ENCODE data around the gene MGMT. TPM values are rescaled to one million over a fixed set of nuclear protein-coding genes. Genes with fewer than 3 reads are reported as not detected.
A peak's percentile ranks its signal among the peaks of the same experiment; 100 is the strongest.

Gene MGMT
- total RNA-seq, 1 donor from 2014 or later = 14.5 TPM

- no peak for ATAC-seq
- intact Hi-C loops (cut with DNase I) = no loop called here
- DNase-seq (ENCODE audit: missing footprints) = no peak
Measured at GRCh38 chr10:129800796-129801340, 333.8 kb downstream of the MGMT start.

GRCh38 chr10:129807211-129807610 lies 340.2 kb downstream of the MGMT start:
- intact Hi-C loops (cut with DNase I) = no loop called here
- DNase-seq (ENCODE audit: missing footprints) (no peak), ATAC-seq (no peak)

DNA sequence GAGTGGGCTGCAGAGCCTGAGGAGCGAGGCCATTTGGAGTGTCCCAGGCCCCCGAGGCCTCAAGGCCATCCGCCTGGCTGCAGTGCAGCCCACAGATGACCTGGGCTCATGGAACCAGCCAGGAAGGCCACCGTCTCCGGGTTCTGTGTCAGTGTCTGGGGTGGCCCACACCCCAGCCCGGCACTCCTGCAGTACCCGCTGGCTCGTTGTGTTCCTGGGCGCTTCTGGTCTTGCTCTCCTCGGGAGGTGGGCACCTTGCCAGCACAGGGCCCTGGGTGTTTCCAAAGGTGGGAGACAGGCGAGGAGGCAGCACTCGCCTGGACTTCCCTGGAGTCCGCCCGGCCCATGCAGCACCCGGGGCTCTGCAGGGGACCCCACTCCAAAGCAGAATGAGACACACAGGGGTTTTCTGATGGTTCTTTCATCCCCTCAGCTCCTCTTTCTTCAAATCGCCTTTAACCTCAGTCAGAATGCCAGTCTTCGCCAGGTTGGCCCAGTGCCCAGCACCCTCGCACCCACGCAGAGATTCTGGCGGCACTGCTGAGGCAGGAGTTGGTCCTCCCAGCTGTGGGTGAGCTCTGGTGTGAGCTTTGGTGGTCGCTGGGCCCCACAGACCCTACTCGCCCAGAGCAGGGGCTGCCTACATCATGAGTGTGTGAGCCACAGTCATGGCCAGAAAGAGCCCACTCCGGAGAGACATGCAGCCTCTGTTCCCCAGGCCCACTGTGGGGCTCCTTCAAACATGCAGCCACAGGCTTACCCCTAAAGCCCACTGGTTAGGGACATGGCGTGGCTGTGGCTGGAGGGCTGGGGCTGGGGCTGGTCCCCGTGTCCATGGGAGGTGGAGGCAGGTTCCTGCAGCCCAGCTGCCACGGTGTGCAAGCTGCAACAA lies 341.3 kb downstream of the MGMT start:
- ATAC-seq = no peak
- DNase-seq (ENCODE audit: missing footprints) = no peak
- intact Hi-C loops (cut with DNase I) = no loop called here

- intact Hi-C loops (cut with DNase I) = no loop called here
- DNase-seq (ENCODE audit: missing footprints) (no peak), ATAC-seq (no peak)
Measured at GRCh38 chr10:129809431-129809830, 342.4 kb downstream of the MGMT start.

GRCh38 chr10:129809841-129810240 lies 342.8 kb downstream of the MGMT start:
- intact Hi-C loops (cut with DNase I) = no loop called here
- DNase-seq (ENCODE audit: missing footprints) = no peak
- no peak for ATAC-seq

- DNase-seq (ENCODE audit: missing footprints) = no peak
- ATAC-seq = no peak
- intact Hi-C loops (cut with DNase I) = no loop called here
Measured at GRCh38 chr10:129811208-129811607, 344.2 kb downstream of the MGMT start.

- intact Hi-C loops (cut with DNase I) = no loop called here
- no peak for ATAC-seq
- no peak for DNase-seq (ENCODE audit: missing footprints)
Measured at GRCh38 chr10:129812398-129812797, 345.4 kb downstream of the MGMT start.

DNA sequence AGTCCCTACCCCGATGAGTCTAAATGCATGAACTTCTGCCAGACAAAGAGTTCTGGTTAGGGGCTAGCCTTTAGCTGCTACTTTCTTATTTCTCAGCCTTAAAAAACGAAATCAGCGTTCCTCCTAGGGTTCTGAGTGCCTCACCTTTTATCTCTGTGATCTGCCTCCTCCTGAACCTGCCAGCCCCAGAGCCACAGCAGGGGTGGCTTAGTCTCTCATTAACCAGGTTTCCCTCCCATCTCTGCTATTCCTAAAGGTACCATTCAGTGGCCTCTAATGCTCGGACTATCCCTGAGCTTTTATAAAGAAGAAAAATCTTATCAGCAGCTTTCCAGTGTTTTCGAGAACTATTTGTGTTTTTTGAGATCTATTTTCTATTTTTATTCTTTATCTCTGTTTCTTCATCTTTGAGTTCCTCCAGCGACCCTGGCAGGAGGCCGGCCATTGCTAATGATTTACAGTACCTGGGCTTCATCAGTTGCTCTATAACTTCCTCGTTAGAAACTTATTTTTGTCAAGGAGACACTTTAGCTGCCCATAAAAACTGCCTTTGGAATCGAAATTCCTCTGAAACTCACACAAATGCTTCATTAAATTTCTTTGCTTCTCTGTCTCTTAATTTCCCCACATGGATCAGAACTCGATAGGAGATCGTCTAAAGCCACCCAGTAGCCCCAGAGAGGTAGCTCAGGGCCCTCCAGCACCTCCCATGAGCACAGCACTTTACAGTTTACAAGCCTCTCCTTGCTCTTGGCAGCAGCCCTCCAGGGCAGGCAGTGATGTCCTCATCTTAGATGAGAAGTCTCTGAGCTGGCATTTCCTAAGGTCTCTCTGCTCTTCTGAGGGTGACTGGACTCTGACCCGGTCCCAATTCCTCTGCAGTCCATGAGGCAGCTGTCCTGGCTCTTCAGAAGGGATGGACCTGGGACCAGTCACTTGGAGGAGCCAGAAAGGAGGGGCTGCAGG lies 347.9 kb downstream of the MGMT start:
- DNase-seq (ENCODE audit: missing footprints) = no peak
- intact Hi-C loops (cut with DNase I) = no loop called here
- ATAC-seq = no peak

DNA sequence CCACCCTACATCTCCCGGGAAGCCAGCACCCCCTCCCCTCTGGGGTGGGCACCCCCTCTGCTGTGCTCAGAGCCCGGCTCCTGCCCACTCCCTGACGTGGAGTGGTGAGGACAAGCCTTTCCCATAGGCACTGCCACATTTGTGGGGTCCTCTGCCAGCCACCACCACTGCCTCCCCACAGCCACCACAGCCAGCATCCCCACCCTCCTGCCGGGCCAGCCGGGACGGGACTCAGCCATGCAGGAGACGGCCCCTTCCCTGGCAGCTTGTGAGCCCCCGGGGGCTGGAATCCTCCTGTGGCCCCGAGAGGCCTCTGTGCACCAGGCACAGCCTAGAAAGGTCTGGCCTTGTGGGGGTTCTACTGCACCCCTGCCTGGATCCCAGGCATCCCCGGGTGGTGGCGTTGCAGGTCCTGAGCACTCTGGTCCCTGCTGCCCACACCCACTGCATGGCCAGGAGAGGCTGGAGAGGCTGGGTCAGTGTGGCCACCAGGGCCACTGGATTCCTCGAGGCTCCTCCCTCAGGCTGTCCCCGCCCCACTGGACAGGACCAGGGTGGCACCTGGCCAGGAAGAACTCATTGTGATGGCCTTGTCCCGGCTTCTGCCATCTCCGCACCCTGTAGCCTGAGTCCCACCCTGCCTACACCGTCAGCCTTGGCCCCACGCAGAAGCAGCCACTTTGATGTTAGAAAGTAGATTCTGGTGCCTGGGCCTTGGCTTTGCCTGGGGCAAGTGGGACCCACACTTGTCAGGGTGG lies 349.0 kb downstream of the MGMT start:
- peak; percentile 26 for ATAC-seq
- no peak for DNase-seq (ENCODE audit: missing footprints)
- intact Hi-C loops (cut with DNase I) = no loop called here

GRCh38 chr10:129816656-129817045 lies 349.6 kb downstream of the MGMT start:
- intact Hi-C loops (cut with DNase I) = no loop called here
- no peak for ATAC-seq
- DNase-seq (ENCODE audit: missing footprints) = no peak

Data from Right ventricle myocardium inferior (tissue), 1 donor.